ENCODE measurements around the gene WDR18. TPM values are rescaled to one million over a fixed set of nuclear protein-coding genes. Genes with fewer than 3 reads are reported as not detected.

The WDR18 gene
- total and polyA plus RNA-seq, 12 donors, result 5.4 to 140 (median 53.8) TPM

- DNase-seq, result no peak
- Histone ChIP-seq H3K36me3 (replicated peaks in 1 of 2) (peaks cover 0 to under 1% of the 10 kb centered on the region in 2 donors), H3K4me3 (peak overlapping the region in 2 of 4 donors; percentile 14 to 68), H3K27ac (peak overlapping the region in 3 of 5 donors; percentile 74 to 92 (median 87)), H3K9me3 (replicated peaks in 1 of 3) (no peaks in the 10 kb centered on the region), H3K4me1 (replicated peaks in 1 of 2) (peaks cover 0 to 13% of the 10 kb centered on the region in 2 donors), H3K27me3 (no peaks in the 10 kb centered on the region)
- WGBS, 4 donors, result 3 to 12% (median 7%) methylated on average over 9 to 36 of the region's 36 CpGs
- TF ChIP-seq POLR2A (IDR thresholded peaks at IDR 0.05), result no peak
- TF ChIP-seq, protein P1, sequence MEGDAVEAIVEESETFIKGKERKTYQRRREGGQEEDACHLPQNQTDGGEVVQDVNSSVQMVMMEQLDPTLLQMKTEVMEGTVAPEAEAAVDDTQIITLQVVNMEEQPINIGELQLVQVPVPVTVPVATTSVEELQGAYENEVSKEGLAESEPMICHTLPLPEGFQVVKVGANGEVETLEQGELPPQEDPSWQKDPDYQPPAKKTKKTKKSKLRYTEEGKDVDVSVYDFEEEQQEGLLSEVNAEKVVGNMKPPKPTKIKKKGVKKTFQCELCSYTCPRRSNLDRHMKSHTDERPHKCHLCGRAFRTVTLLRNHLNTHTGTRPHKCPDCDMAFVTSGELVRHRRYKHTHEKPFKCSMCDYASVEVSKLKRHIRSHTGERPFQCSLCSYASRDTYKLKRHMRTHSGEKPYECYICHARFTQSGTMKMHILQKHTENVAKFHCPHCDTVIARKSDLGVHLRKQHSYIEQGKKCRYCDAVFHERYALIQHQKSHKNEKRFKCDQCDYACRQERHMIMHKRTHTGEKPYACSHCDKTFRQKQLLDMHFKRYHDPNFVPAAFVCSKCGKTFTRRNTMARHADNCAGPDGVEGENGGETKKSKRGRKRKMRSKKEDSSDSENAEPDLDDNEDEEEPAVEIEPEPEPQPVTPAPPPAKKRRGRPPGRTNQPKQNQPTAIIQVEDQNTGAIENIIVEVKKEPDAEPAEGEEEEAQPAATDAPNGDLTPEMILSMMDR (IDR thresholded peaks at IDR 0.05), result no peak
- intact Hi-C loops (cut with DNase I), result no loop called here
Observed at GRCh38 chr19:1026783-1027649, 42.9 kb downstream of the WDR18 start.

DNA sequence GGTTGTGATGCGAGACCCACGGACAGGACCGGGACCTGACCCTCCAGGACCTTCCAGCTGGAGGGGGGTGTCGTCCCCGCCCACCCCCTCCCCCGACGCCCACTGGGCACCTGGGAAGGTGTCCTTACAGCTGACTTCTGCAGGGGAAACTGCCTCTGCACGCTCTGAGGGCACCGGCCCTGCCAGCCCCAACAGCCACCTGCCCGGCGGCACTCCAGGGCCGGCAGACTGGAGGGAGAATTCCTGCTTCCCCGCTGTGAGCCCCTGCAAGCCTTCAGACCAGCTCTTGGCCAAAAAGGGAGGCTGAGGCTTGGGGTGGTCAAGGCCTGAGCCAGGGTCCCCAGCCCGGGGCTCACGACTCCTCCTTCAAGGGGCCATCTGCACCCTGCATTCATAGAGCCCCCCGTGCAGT, 43.5 kb downstream of the WDR18 start:
- no peaks in the 10 kb centered on the region for H3K27me3 ChIP-seq
- H3K4me3 ChIP-seq, result peak overlapping the region in 2 of 4 donors; percentile 14 to 68
- peaks cover 0 to 13% of the 10 kb centered on the region in 2 donors for H3K4me1 ChIP-seq (replicated peaks in 1 of 2)
- WGBS, 4 donors, result 7 to 28% (median 19%) methylated on average over 3 to 16 of the region's 16 CpGs
- TF ChIP-seq, protein P1 (IDR thresholded peaks at IDR 0.05), result no peak
- TF ChIP-seq POLR2A (IDR thresholded peaks at IDR 0.05), result no peak
- no peak for DNase-seq
- H3K36me3 ChIP-seq (replicated peaks in 1 of 2), result peaks cover 0 to 7% of the 10 kb centered on the region in 2 donors
- H3K27ac ChIP-seq, result peak overlapping the region in 4 of 5 donors; percentile 35 to 92 (median 66)
- no peaks in the 10 kb centered on the region for H3K9me3 ChIP-seq (replicated peaks in 1 of 3)
- intact Hi-C loops (cut with DNase I), result no loop called here

GRCh38 chr19:1028062-1028926, 44.1 kb downstream of the WDR18 start:
- H3K4me3 ChIP-seq, result peak overlapping the region in 2 of 4 donors; percentile 9 to 68
- peak in 1 of 2 donors; percentile 24 for TF ChIP-seq POLR2A (IDR thresholded peaks at IDR 0.05)
- TF ChIP-seq, protein P1 (IDR thresholded peaks at IDR 0.05), result no peak
- intact Hi-C loops (cut with DNase I), result no loop called here
- H3K36me3 ChIP-seq (replicated peaks in 1 of 2), result peaks cover 0 to 12% of the 10 kb centered on the region in 2 donors
- H3K9me3 ChIP-seq (replicated peaks in 1 of 3), result no peaks in the 10 kb centered on the region
- H3K4me1 ChIP-seq (replicated peaks in 1 of 2), result peaks cover 0 to 10% of the 10 kb centered on the region in 2 donors
- H3K27ac ChIP-seq, result peak overlapping the region in 4 of 5 donors; percentile 35 to 92 (median 66)
- 13 to 28% (median 14%) methylated on average over 16 to 58 of the region's 58 CpGs for WGBS, 4 donors
- H3K27me3 ChIP-seq, result no peaks in the 10 kb centered on the region
- DNase-seq, result peak in 6 of 7 donors; percentile 57 to 84 (median 72)
